H9 (cell line): Measurements from ENCODE around the gene PCDHA6. TPM values are rescaled to one million over a fixed set of nuclear protein-coding genes. Genes with fewer than 3 reads are reported as not detected.

Experiments used
- DNase-seq: peaks from one replicate; pipeline ENCODE4 v3.0.0-alpha.2; 2017
- H2AFZ ChIP-seq: one replicate; pipeline ENCODE4 v1.6.1; 2013; ENCODE audit warnings: mild to moderate bottlenecking, low read length, control low read depth, moderate library complexity
- H2AK5ac ChIP-seq: 2 replicates; pipeline ENCODE4 v1.6.1; 2013; ENCODE audit warnings: low read length, control low read depth, mixed read lengths; ENCODE audit not compliant: insufficient read length
- H2BK120ac ChIP-seq: one replicate; pipeline ENCODE4 v1.6.1; 2013; ENCODE audit warnings: low read depth, mild to moderate bottlenecking, low read length, control low read depth, inconsistent platforms; ENCODE audit not compliant: poor library complexity, severe bottlenecking
- H2BK12ac ChIP-seq: 2 replicates; pipeline ENCODE4 v1.6.1; 2013; ENCODE audit warnings: low read length, control low read depth, mixed read lengths, low read depth; ENCODE audit not compliant: insufficient read length
- H2BK15ac ChIP-seq: 2 replicates; pipeline ENCODE4 v1.6.1; 2013; ENCODE audit warnings: low read depth, low read length, control low read depth
- H2BK20ac ChIP-seq: one replicate; pipeline ENCODE4 v1.6.1; 2013; ENCODE audit warnings: low read depth, mild to moderate bottlenecking, low read length, control low read depth, inconsistent platforms; ENCODE audit not compliant: poor library complexity, severe bottlenecking
- H2BK5ac ChIP-seq: 2 replicates; pipeline ENCODE4 v1.6.1; 2013; ENCODE audit warnings: low read length, control low read depth, mixed read lengths; ENCODE audit not compliant: insufficient read length
- H3K14ac ChIP-seq: 2 replicates; pipeline ENCODE4 v1.6.1; 2013; ENCODE audit warnings: low read length, control low read depth; ENCODE audit not compliant: insufficient read depth
- H3K18ac ChIP-seq: 2 replicates; pipeline ENCODE4 v1.6.1; 2013; ENCODE audit warnings: low read depth, mild to moderate bottlenecking, mixed read lengths, low read length, control low read depth; ENCODE audit not compliant: insufficient read length
- H3K23ac ChIP-seq: 2 replicates; pipeline ENCODE4 v1.6.1; 2013; ENCODE audit warnings: low read length, control low read depth, mixed read lengths, low read depth; ENCODE audit not compliant: insufficient read length
- H3K23me2 ChIP-seq: 2 replicates; pipeline ENCODE4 v1.6.1; 2013; ENCODE audit warnings: low read depth, mild to moderate bottlenecking, mixed read lengths, low read length, control low read depth; ENCODE audit not compliant: insufficient read length, poor library complexity, severe bottlenecking
- H3K27ac ChIP-seq: 2 replicates; pipeline ENCODE4 v1.5.1; 2013; ENCODE audit warnings: low read length, control low read depth, mixed read lengths, low read depth; ENCODE audit not compliant: insufficient read length
- H3K27me3 ChIP-seq: 2 replicates; pipeline ENCODE4 v1.6.1; 2013; ENCODE audit warnings: low read length, control low read depth, inconsistent platforms; ENCODE audit not compliant: insufficient read depth
- H3K4ac ChIP-seq: 2 replicates; pipeline ENCODE4 v1.6.1; 2013; ENCODE audit warnings: low read depth, mild to moderate bottlenecking, control low read depth, inconsistent platforms, low read length, moderate library complexity
- H3K4me1 ChIP-seq: 2 replicates; pipeline ENCODE4 v1.6.1; 2013; ENCODE audit warnings: low read length, control low read depth, inconsistent platforms; ENCODE audit not compliant: insufficient read depth
- H3K4me2 ChIP-seq: 2 replicates; pipeline ENCODE4 v1.6.1; 2013; ENCODE audit warnings: low read length, control low read depth, mixed read lengths; ENCODE audit not compliant: insufficient read length, insufficient read depth
- H3K56ac ChIP-seq: 2 replicates; pipeline ENCODE4 v1.6.1; 2013; ENCODE audit warnings: low read depth, mild to moderate bottlenecking, mixed read lengths, low read length, control low read depth; ENCODE audit not compliant: insufficient read length
- H3K79me1 ChIP-seq: 2 replicates; pipeline ENCODE4 v1.6.1; 2013; ENCODE audit warnings: low read depth, mild to moderate bottlenecking, moderate library complexity, low read length, control low read depth, inconsistent platforms; ENCODE audit not compliant: insufficient read depth, poor library complexity, severe bottlenecking
- H3K79me2 ChIP-seq: 2 replicates; pipeline ENCODE4 v1.6.1; 2013; ENCODE audit warnings: low read length, control low read depth, inconsistent platforms; ENCODE audit not compliant: insufficient read depth
- H3K9ac ChIP-seq: 2 replicates; pipeline ENCODE4 v1.6.1; 2013; ENCODE audit warnings: low read length, control low read depth, mixed read lengths; ENCODE audit not compliant: insufficient read length; ENCODE audit errors: extremely low read depth
- H3K9me3 ChIP-seq: one replicate; pipeline ENCODE4 v1.6.1; 2013; ENCODE audit warnings: low read depth, low read length, inconsistent platforms; ENCODE audit not compliant: control insufficient read depth
- H3T11ph ChIP-seq: one replicate; pipeline ENCODE4 v1.6.1; 2013; ENCODE audit warnings: mild to moderate bottlenecking, low read length, control low read depth, inconsistent platforms
- H4K20me1 ChIP-seq: one replicate; pipeline ENCODE4 v1.6.1; 2013; ENCODE audit not compliant: control insufficient read depth, insufficient read length, insufficient read depth
- H4K5ac ChIP-seq: 2 replicates; pipeline ENCODE4 v1.6.1; 2013; ENCODE audit warnings: low read depth, mild to moderate bottlenecking, mixed read lengths, low read length, control low read depth; ENCODE audit not compliant: insufficient read length
- H4K8ac ChIP-seq: replicated peaks from 2 replicates; pipeline ENCODE4 v1.6.1; 2013; ENCODE audit warnings: low read length, control low read depth, mixed read lengths, low read depth; ENCODE audit not compliant: insufficient read length
- H4K91ac ChIP-seq: 2 replicates; pipeline ENCODE4 v1.6.1; 2013; ENCODE audit warnings: low read depth, mild to moderate bottlenecking, moderate library complexity, mixed read lengths, low read length, control low read depth; ENCODE audit not compliant: insufficient read length
- H3K27ac Mint-ChIP-seq, 3 experiments: 2 replicates in 2 of 3; 3 replicates in 1 of 3; pipeline ENCODE4 v1.8.0; 2020 to 2021; ENCODE audit warnings: mixed read lengths in 3 of 3, mild to moderate bottlenecking in 1 of 3, moderate library complexity in 1 of 3
- H3K27me3 Mint-ChIP-seq: 2 replicates; pipeline ENCODE4 v1.8.0; 2021; ENCODE audit warnings: low read depth, mild to moderate bottlenecking, moderate library complexity, mixed read lengths
- H3K36me3 Mint-ChIP-seq, 3 experiments: 2 replicates in 2 of 3; 3 replicates in 1 of 3; pipeline ENCODE4 v1.8.0; 2020 to 2021; ENCODE audit warnings: low read depth in 3 of 3, mixed read lengths in 3 of 3; ENCODE audit not compliant: insufficient read depth in 1 of 3
- H3K4me1 Mint-ChIP-seq, 2 experiments: 2 replicates each; pipeline ENCODE4 v1.8.0; 2020; ENCODE audit warnings: mixed read lengths in 2 of 2
- H3K4me3 Mint-ChIP-seq, 2 experiments: 2 replicates in 1 of 2; 3 replicates in 1 of 2; pipeline ENCODE4 v1.8.0; 2020 to 2021; ENCODE audit warnings: mild to moderate bottlenecking in 2 of 2, mixed read lengths in 2 of 2, moderate library complexity in 1 of 2
- H3K9me3 Mint-ChIP-seq, 2 experiments: 2 replicates in 1 of 2; 3 replicates in 1 of 2; pipeline ENCODE4 v1.8.0; 2020; ENCODE audit warnings: mild to moderate bottlenecking in 2 of 2, mixed read lengths in 2 of 2, moderate library complexity in 1 of 2
- whole genome bisulfite sequencing: extraction: QIAGEN DNeasy Blood & Tissue Kit; methylation state at CpG from one replicate; pipeline ENCODE4 v1.1.7; 2013; ENCODE audit warnings: missing lambda C conversion rate, low lambda C conversion rate, mixed read lengths; ENCODE audit not compliant: insufficient read length; ENCODE audit errors: extremely low coverage; 5-methylcytosine and 5-hydroxymethylcytosine counted together
- total RNA-seq: library from RNA; stranded (reverse); gene quantifications from 2 replicates; pipeline ENCODE4 v1.2.1, GENCODE V29; 2021
- TF ChIP-seq, protein P1 (sequence below): fragments of 200-600 bp; sonication (generic); conservative IDR thresholded peaks from 3 replicates; pipeline ENCODE4 v1.8.0; 2021; ENCODE audit warnings: antibody characterized with exemption, mild to moderate bottlenecking

PCDHA6 gene
- total RNA-seq, 1 experiment from 2014 or later = 4.5 TPM

DNA sequence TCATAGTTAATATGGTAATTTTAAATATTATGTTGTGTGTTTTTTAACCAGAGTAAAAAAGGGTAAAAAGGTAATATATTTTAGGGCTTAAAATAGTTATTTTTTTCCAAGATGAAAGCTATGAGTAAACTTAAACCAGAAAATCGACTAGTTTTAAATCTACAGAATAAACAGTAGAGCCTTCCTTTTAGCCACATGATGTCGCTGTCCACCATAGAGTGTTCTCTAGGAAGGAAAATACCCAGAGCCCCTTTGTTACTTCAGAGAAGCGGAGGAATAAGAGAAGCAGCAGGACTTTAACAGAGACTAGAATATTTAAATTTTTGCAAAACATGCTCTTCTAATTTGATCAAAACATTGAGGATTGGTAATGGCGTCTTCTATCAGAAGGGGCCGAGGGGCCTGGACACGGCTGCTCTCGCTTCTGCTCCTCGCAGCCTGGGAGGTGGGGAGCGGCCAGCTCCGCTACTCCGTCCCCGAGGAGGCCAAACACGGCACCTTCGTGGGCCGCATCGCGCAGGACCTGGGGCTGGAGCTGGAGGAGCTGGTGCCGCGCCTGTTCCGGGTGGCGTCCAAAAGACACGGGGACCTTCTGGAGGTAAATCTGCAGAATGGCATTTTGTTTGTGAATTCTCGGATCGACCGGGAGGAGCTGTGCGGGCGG lies 33.0 kb upstream of the PCDHA6 start, which contains the start of gene PCDHA2:
PCDHA2 (plus strand) TSS at position 258 of the 664 bp plus-strand sequence.
- H2BK20ac ChIP-seq = no peak within 1 kb of the TSS
- H3K36me3 Mint-ChIP-seq = peaks cover 0 to 27% (median 10%) of the 10 kb centered on the region in 3 experiments; a peak in 6 of 7 replicates
- H3K4me1 ChIP-seq = no peaks in the 10 kb centered on the region
- no peak within 1 kb of the TSS for H4K8ac ChIP-seq
- peak within 1 kb of the TSS; percentile 46 for H3K4me2 ChIP-seq
- H3K4ac ChIP-seq = no peak within 1 kb of the TSS
- DNase-seq = no peak
- no peak within 1 kb of the TSS for H2BK12ac ChIP-seq
- H3K27ac Mint-ChIP-seq = no peak within 1 kb of the TSS; a peak in 1 of 7 replicates
- no peak within 1 kb of the TSS for H2AK5ac ChIP-seq
- H3K9me3 ChIP-seq = no peaks in the 10 kb centered on the region
- H4K91ac ChIP-seq = no peak within 1 kb of the TSS
- H4K5ac ChIP-seq = no peak within 1 kb of the TSS
- H2AFZ ChIP-seq = no peak within 1 kb of the TSS
- H3K27me3 ChIP-seq = no peaks in the 10 kb centered on the region
- TF ChIP-seq, protein P1, sequence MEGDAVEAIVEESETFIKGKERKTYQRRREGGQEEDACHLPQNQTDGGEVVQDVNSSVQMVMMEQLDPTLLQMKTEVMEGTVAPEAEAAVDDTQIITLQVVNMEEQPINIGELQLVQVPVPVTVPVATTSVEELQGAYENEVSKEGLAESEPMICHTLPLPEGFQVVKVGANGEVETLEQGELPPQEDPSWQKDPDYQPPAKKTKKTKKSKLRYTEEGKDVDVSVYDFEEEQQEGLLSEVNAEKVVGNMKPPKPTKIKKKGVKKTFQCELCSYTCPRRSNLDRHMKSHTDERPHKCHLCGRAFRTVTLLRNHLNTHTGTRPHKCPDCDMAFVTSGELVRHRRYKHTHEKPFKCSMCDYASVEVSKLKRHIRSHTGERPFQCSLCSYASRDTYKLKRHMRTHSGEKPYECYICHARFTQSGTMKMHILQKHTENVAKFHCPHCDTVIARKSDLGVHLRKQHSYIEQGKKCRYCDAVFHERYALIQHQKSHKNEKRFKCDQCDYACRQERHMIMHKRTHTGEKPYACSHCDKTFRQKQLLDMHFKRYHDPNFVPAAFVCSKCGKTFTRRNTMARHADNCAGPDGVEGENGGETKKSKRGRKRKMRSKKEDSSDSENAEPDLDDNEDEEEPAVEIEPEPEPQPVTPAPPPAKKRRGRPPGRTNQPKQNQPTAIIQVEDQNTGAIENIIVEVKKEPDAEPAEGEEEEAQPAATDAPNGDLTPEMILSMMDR = peak; percentile 52; the same call in 2 of the 3 replicates
- no peaks in the 10 kb centered on the region for H3K79me1 ChIP-seq
- peak within 1 kb of the TSS in 1 of 2 experiments; percentile 62; a peak in 2 of 5 replicates for H3K4me3 Mint-ChIP-seq
- no peak within 1 kb of the TSS for H2BK15ac ChIP-seq
- peaks cover 2% of the 10 kb centered on the region for H3K23me2 ChIP-seq
- no peak within 1 kb of the TSS for H3K14ac ChIP-seq
- no peak within 1 kb of the TSS for H2BK5ac ChIP-seq
- H3K56ac ChIP-seq = no peak within 1 kb of the TSS
- peaks cover 49 to 60% of the 10 kb centered on the region in 2 experiments for H3K9me3 Mint-ChIP-seq
- no peak within 1 kb of the TSS for H3K9ac ChIP-seq
- no peaks in the 10 kb centered on the region for H4K20me1 ChIP-seq
- H3K27ac ChIP-seq = no peak within 1 kb of the TSS
- WGBS = no CpG with 5 or more reads among the region's 27 CpGs
- H3K23ac ChIP-seq = no peak within 1 kb of the TSS
- H3K79me2 ChIP-seq = no peaks in the 10 kb centered on the region
- H3K27me3 Mint-ChIP-seq = no peaks in the 10 kb centered on the region
- no peaks in the 10 kb centered on the region for H3K4me1 Mint-ChIP-seq
- H3K18ac ChIP-seq = no peak within 1 kb of the TSS
- no peak within 1 kb of the TSS for H2BK120ac ChIP-seq
- no peak within 1 kb of the TSS for H3T11ph ChIP-seq
